H9 (cell line): ENCODE data around the gene DGKD. TPM values are rescaled to one million over a fixed set of nuclear protein-coding genes. Genes with fewer than 3 reads are reported as not detected.

Experiments
- DNase-seq: peaks from one replicate; pipeline ENCODE4 v3.0.0-alpha.2; 2017
- H2AFZ ChIP-seq: one replicate; pipeline ENCODE4 v1.6.1; 2013; ENCODE audit warnings: mild to moderate bottlenecking, low read length, control low read depth, moderate library complexity
- H2AK5ac ChIP-seq: 2 replicates; pipeline ENCODE4 v1.6.1; 2013; ENCODE audit warnings: low read length, control low read depth, mixed read lengths; ENCODE audit not compliant: insufficient read length
- H2BK120ac ChIP-seq: one replicate; pipeline ENCODE4 v1.6.1; 2013; ENCODE audit warnings: low read depth, mild to moderate bottlenecking, low read length, control low read depth, inconsistent platforms; ENCODE audit not compliant: poor library complexity, severe bottlenecking
- H2BK12ac ChIP-seq: 2 replicates; pipeline ENCODE4 v1.6.1; 2013; ENCODE audit warnings: low read length, control low read depth, mixed read lengths, low read depth; ENCODE audit not compliant: insufficient read length
- H2BK15ac ChIP-seq: 2 replicates; pipeline ENCODE4 v1.6.1; 2013; ENCODE audit warnings: low read depth, low read length, control low read depth
- H2BK20ac ChIP-seq: one replicate; pipeline ENCODE4 v1.6.1; 2013; ENCODE audit warnings: low read depth, mild to moderate bottlenecking, low read length, control low read depth, inconsistent platforms; ENCODE audit not compliant: poor library complexity, severe bottlenecking
- H2BK5ac ChIP-seq: 2 replicates; pipeline ENCODE4 v1.6.1; 2013; ENCODE audit warnings: low read length, control low read depth, mixed read lengths; ENCODE audit not compliant: insufficient read length
- H3K14ac ChIP-seq: 2 replicates; pipeline ENCODE4 v1.6.1; 2013; ENCODE audit warnings: low read length, control low read depth; ENCODE audit not compliant: insufficient read depth
- H3K18ac ChIP-seq: 2 replicates; pipeline ENCODE4 v1.6.1; 2013; ENCODE audit warnings: low read depth, mild to moderate bottlenecking, mixed read lengths, low read length, control low read depth; ENCODE audit not compliant: insufficient read length
- H3K23ac ChIP-seq: 2 replicates; pipeline ENCODE4 v1.6.1; 2013; ENCODE audit warnings: low read length, control low read depth, mixed read lengths, low read depth; ENCODE audit not compliant: insufficient read length
- H3K23me2 ChIP-seq: 2 replicates; pipeline ENCODE4 v1.6.1; 2013; ENCODE audit warnings: low read depth, mild to moderate bottlenecking, mixed read lengths, low read length, control low read depth; ENCODE audit not compliant: insufficient read length, poor library complexity, severe bottlenecking
- H3K27ac ChIP-seq: 2 replicates; pipeline ENCODE4 v1.5.1; 2013; ENCODE audit warnings: low read length, control low read depth, mixed read lengths, low read depth; ENCODE audit not compliant: insufficient read length
- H3K27me3 ChIP-seq: 2 replicates; pipeline ENCODE4 v1.6.1; 2013; ENCODE audit warnings: low read length, control low read depth, inconsistent platforms; ENCODE audit not compliant: insufficient read depth
- H3K4ac ChIP-seq: 2 replicates; pipeline ENCODE4 v1.6.1; 2013; ENCODE audit warnings: low read depth, mild to moderate bottlenecking, control low read depth, inconsistent platforms, low read length, moderate library complexity
- H3K4me1 ChIP-seq: 2 replicates; pipeline ENCODE4 v1.6.1; 2013; ENCODE audit warnings: low read length, control low read depth, inconsistent platforms; ENCODE audit not compliant: insufficient read depth
- H3K4me2 ChIP-seq: 2 replicates; pipeline ENCODE4 v1.6.1; 2013; ENCODE audit warnings: low read length, control low read depth, mixed read lengths; ENCODE audit not compliant: insufficient read length, insufficient read depth
- H3K56ac ChIP-seq: 2 replicates; pipeline ENCODE4 v1.6.1; 2013; ENCODE audit warnings: low read depth, mild to moderate bottlenecking, mixed read lengths, low read length, control low read depth; ENCODE audit not compliant: insufficient read length
- H3K79me1 ChIP-seq: 2 replicates; pipeline ENCODE4 v1.6.1; 2013; ENCODE audit warnings: low read depth, mild to moderate bottlenecking, moderate library complexity, low read length, control low read depth, inconsistent platforms; ENCODE audit not compliant: insufficient read depth, poor library complexity, severe bottlenecking
- H3K79me2 ChIP-seq: 2 replicates; pipeline ENCODE4 v1.6.1; 2013; ENCODE audit warnings: low read length, control low read depth, inconsistent platforms; ENCODE audit not compliant: insufficient read depth
- H3K9ac ChIP-seq: 2 replicates; pipeline ENCODE4 v1.6.1; 2013; ENCODE audit warnings: low read length, control low read depth, mixed read lengths; ENCODE audit not compliant: insufficient read length; ENCODE audit errors: extremely low read depth
- H3K9me3 ChIP-seq: one replicate; pipeline ENCODE4 v1.6.1; 2013; ENCODE audit warnings: low read depth, low read length, inconsistent platforms; ENCODE audit not compliant: control insufficient read depth
- H3T11ph ChIP-seq: one replicate; pipeline ENCODE4 v1.6.1; 2013; ENCODE audit warnings: mild to moderate bottlenecking, low read length, control low read depth, inconsistent platforms
- H4K20me1 ChIP-seq: one replicate; pipeline ENCODE4 v1.6.1; 2013; ENCODE audit not compliant: control insufficient read depth, insufficient read length, insufficient read depth
- H4K5ac ChIP-seq: 2 replicates; pipeline ENCODE4 v1.6.1; 2013; ENCODE audit warnings: low read depth, mild to moderate bottlenecking, mixed read lengths, low read length, control low read depth; ENCODE audit not compliant: insufficient read length
- H4K8ac ChIP-seq: replicated peaks from 2 replicates; pipeline ENCODE4 v1.6.1; 2013; ENCODE audit warnings: low read length, control low read depth, mixed read lengths, low read depth; ENCODE audit not compliant: insufficient read length
- H4K91ac ChIP-seq: 2 replicates; pipeline ENCODE4 v1.6.1; 2013; ENCODE audit warnings: low read depth, mild to moderate bottlenecking, moderate library complexity, mixed read lengths, low read length, control low read depth; ENCODE audit not compliant: insufficient read length
- H3K27ac Mint-ChIP-seq, 3 experiments: 2 replicates in 2 of 3; 3 replicates in 1 of 3; pipeline ENCODE4 v1.8.0; 2020 to 2021; ENCODE audit warnings: mixed read lengths in 3 of 3, mild to moderate bottlenecking in 1 of 3, moderate library complexity in 1 of 3
- H3K27me3 Mint-ChIP-seq: 2 replicates; pipeline ENCODE4 v1.8.0; 2021; ENCODE audit warnings: low read depth, mild to moderate bottlenecking, moderate library complexity, mixed read lengths
- H3K36me3 Mint-ChIP-seq, 3 experiments: 2 replicates in 2 of 3; 3 replicates in 1 of 3; pipeline ENCODE4 v1.8.0; 2020 to 2021; ENCODE audit warnings: low read depth in 3 of 3, mixed read lengths in 3 of 3; ENCODE audit not compliant: insufficient read depth in 1 of 3
- H3K4me1 Mint-ChIP-seq, 2 experiments: 2 replicates each; pipeline ENCODE4 v1.8.0; 2020; ENCODE audit warnings: mixed read lengths in 2 of 2
- H3K4me3 Mint-ChIP-seq, 2 experiments: 2 replicates in 1 of 2; 3 replicates in 1 of 2; pipeline ENCODE4 v1.8.0; 2020 to 2021; ENCODE audit warnings: mild to moderate bottlenecking in 2 of 2, mixed read lengths in 2 of 2, moderate library complexity in 1 of 2
- H3K9me3 Mint-ChIP-seq, 2 experiments: 2 replicates in 1 of 2; 3 replicates in 1 of 2; pipeline ENCODE4 v1.8.0; 2020; ENCODE audit warnings: mild to moderate bottlenecking in 2 of 2, mixed read lengths in 2 of 2, moderate library complexity in 1 of 2
- CTCF ChIP-seq: fragments of 200-600 bp; sonication (generic); conservative IDR thresholded peaks from 3 replicates; pipeline ENCODE4 v1.8.0; 2021; ENCODE audit warnings: antibody characterized with exemption, mild to moderate bottlenecking
- WGBS: extraction: QIAGEN DNeasy Blood & Tissue Kit; methylation state at CpG from one replicate; pipeline ENCODE4 v1.1.7; 2013; ENCODE audit warnings: missing lambda C conversion rate, low lambda C conversion rate, mixed read lengths; ENCODE audit not compliant: insufficient read length; ENCODE audit errors: extremely low coverage; 5-methylcytosine and 5-hydroxymethylcytosine counted together
- total RNA-seq: library from RNA; stranded (reverse); gene quantifications from 2 replicates; pipeline ENCODE4 v1.2.1, GENCODE V29; 2021

DGKD gene
- total RNA-seq, 1 experiment from 2014 or later, result 20.7 TPM

GRCh38 chr2:233367586-233367985 lies 13.3 kb downstream of the DGKD start:
- H3K4me3 Mint-ChIP-seq, result no peak overlapping the region
- no peak overlapping the region for H2AK5ac ChIP-seq
- no peaks in the 10 kb centered on the region for H3K9me3 ChIP-seq
- no peaks in the 10 kb centered on the region for H3K79me1 ChIP-seq
- no peaks in the 10 kb centered on the region for H3K23me2 ChIP-seq
- H3K4me2 ChIP-seq, result no peak overlapping the region
- no peak for DNase-seq
- no peaks in the 10 kb centered on the region for H4K20me1 ChIP-seq
- H3K27me3 Mint-ChIP-seq, result no peaks in the 10 kb centered on the region
- no CpG with 5 or more reads among the region's 3 CpGs for whole genome bisulfite sequencing
- H3K9ac ChIP-seq, result no peak overlapping the region
- no peak overlapping the region for H2BK120ac ChIP-seq
- H2BK5ac ChIP-seq, result no peak overlapping the region
- no peaks in the 10 kb centered on the region for H3K27me3 ChIP-seq
- 0 out of 2 replicates have a peak, but pooled peaks cover 2% of the 10 kb centered on the region for H3K79me2 ChIP-seq
- H4K8ac ChIP-seq, result no peak overlapping the region
- no peak for TF ChIP-seq CTCF
- H2BK15ac ChIP-seq, result no peak overlapping the region
- H3K27ac ChIP-seq, result no peak overlapping the region
- H2BK20ac ChIP-seq, result no peak overlapping the region
- no peaks in the 10 kb centered on the region for H3K4me1 ChIP-seq
- H2AFZ ChIP-seq, result no peak overlapping the region
- H3K36me3 Mint-ChIP-seq, result peaks cover 0 to 1% (median 0%) of the 10 kb centered on the region in 3 experiments; a peak in 1 of 7 replicates
- no peak overlapping the region for H3K18ac ChIP-seq
- no peak overlapping the region for H3T11ph ChIP-seq
- H3K9me3 Mint-ChIP-seq, result no peaks in the 10 kb centered on the region
- no peak overlapping the region for H4K5ac ChIP-seq
- H3K27ac Mint-ChIP-seq, result no peak overlapping the region
- no peak overlapping the region for H4K91ac ChIP-seq
- no peak overlapping the region for H3K14ac ChIP-seq
- H3K56ac ChIP-seq, result no peak overlapping the region
- H2BK12ac ChIP-seq, result no peak overlapping the region
- H3K23ac ChIP-seq, result no peak overlapping the region
- no peak overlapping the region for H3K4ac ChIP-seq
- peaks cover 16% of the 10 kb centered on the region in 2 experiments for H3K4me1 Mint-ChIP-seq
